ENCODE results near the gene SYT9. TPM values are rescaled to one million over a fixed set of nuclear protein-coding genes. Genes with fewer than 3 reads are reported as not detected.

SYT9 gene
- total RNA-seq, 1 experiment from 2014 or later, result not detected

DNA sequence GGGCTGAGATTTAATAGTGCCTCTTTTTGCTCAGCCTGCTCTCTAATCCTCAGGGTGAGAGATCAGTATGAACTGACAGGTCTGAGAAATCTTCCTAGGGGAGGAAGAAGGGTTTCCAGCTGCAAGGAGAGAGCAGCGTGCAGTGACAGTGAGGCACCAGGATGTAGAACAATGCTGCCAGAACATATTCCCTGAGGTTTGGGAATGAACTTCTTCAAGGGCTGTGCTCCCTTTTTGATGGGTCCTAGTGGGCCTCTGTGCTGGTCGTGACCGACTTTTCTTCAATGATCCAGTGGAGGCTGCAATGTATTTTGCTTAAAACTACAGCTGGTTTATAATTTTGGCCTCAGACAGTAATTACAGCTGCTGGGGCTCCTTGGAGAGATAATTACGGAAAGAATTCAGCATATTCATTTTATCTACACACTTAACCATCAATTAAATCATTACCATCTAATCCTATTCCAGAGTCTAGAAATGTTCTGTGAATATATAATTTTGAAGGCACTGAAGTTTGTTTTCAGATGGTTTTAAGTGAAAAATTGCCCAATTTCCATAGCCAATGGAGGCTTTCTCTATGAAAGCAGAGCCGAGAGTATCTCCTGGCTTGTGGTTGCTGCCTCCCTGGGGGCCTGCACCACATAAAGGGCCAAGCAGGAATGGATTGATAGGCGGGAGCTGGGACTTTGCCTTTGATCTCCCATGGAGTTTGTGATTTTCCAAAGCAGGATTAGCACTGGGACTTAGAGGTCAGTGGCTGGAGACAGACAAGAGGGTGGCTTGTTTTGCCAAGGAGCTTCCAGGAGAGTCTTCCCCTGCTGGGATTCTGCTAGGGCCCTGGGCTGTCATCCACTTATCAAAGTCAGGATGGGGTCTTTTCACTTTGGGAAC is 192.6 kb downstream of the SYT9 start:
- Mint-ChIP-seq H3K27ac (ENCODE audit: unreplicated experiment) (no peak overlapping the region), H3K36me3 (ENCODE audit: insufficient read depth, unreplicated experiment) (no peaks in the 10 kb centered on the region), H3K4me3 (ENCODE audit: low read depth, unreplicated experiment) (no peak overlapping the region), H3K27me3 (ENCODE audit: unreplicated experiment) (peaks cover 50% of the 10 kb centered on the region), H3K4me1 (ENCODE audit: low read depth, unreplicated experiment) (peaks cover 5% of the 10 kb centered on the region), H3K9me3 (ENCODE audit: low read depth, unreplicated experiment) (no peaks in the 10 kb centered on the region)
- intact Hi-C loops (cut with micrococcal nuclease; ENCODE audit: unreplicated experiment), result loop anchor here (10.0 kb wide), 1 partner anchor 220 kb away; no protein-coding TSS in a partner anchor
- TF ChIP-seq CTCF (IDR thresholded peaks at IDR 0.05; ENCODE audit: unreplicated experiment), result no peak
- BruUV-seq (replicated peaks), result no TSS peak
- CTCF ChIA-PET, result interaction anchor here (1.9 kb wide), 1 partner anchor 91 kb away, joined by 6 read pairs; no protein-coding TSS in a partner anchor
- no peak for DNase-seq

DNA sequence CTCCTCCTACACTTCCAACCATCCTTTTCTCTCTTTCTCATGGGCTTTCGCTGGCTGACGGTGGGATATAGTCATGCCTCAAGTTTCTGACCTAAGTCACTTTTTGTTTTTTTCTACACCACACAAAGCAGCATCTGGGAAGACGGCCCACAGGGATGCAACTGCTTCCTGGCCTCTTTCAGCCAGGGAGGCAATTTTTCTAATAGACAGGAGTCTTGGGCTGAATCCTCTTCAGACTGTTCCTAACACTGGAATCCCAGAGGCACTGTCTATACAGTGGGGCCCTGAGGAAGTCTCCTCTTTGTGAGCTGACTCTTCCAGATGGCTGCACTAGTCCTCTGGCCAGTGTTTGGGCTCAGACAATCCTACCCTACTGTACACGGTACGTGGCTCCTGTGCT is 193.9 kb downstream of the SYT9 start:
- H3K27ac Mint-ChIP-seq (ENCODE audit: unreplicated experiment), result no peak overlapping the region
- intact Hi-C loops (cut with micrococcal nuclease; ENCODE audit: unreplicated experiment), result loop anchor here (10.0 kb wide), 1 partner anchor 219 kb away; no protein-coding TSS in a partner anchor

DNA sequence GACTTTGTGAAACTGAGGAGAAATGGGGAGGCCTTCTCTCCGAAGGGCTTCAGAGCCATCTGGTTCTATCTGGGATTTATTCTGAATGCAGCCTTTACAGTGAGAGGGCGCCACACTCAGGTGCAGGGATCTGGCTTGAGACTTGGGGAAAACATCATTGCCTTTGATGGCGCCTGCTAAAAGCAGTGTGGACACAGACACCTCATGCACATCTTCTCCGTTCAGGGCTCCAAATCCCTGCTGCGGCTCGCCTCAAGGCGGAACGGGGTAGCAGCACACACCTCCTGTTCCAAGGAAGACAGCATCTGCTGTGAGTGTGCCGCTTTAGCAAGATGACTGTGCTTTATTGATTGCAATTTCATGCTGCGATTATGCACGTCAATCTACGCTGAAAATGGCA is 196.5 kb downstream of the SYT9 start:
- no TSS peak for BruUV-seq (replicated peaks)

More for the DNA sequence above, 193.9 kb downstream of the SYT9 start:
- Mint-ChIP-seq H3K36me3 (ENCODE audit: insufficient read depth, unreplicated experiment) (no peaks in the 10 kb centered on the region), H3K9me3 (ENCODE audit: low read depth, unreplicated experiment) (no peaks in the 10 kb centered on the region), H3K4me1 (ENCODE audit: low read depth, unreplicated experiment) (peaks cover 14% of the 10 kb centered on the region), H3K4me3 (ENCODE audit: low read depth, unreplicated experiment) (no peak overlapping the region), H3K27me3 (ENCODE audit: unreplicated experiment) (peaks cover 37% of the 10 kb centered on the region)
- no peak for DNase-seq
- no peak for TF ChIP-seq CTCF (IDR thresholded peaks at IDR 0.05; ENCODE audit: unreplicated experiment)
- CTCF ChIA-PET, result no interaction called here
- no TSS peak for BruUV-seq (replicated peaks)

More for the DNA sequence above, 196.5 kb downstream of the SYT9 start:
- H3K9me3 Mint-ChIP-seq (ENCODE audit: low read depth, unreplicated experiment), result no peaks in the 10 kb centered on the region
- no peak for DNase-seq
- CTCF ChIA-PET, result no interaction called here
- intact Hi-C loops (cut with micrococcal nuclease; ENCODE audit: unreplicated experiment), result loop anchor here (10.0 kb wide), 1 partner anchor 217 kb away; no protein-coding TSS in a partner anchor
- H3K4me3 Mint-ChIP-seq (ENCODE audit: low read depth, unreplicated experiment), result no peak overlapping the region
- H3K27ac Mint-ChIP-seq (ENCODE audit: unreplicated experiment), result no peak overlapping the region
- H3K4me1 Mint-ChIP-seq (ENCODE audit: low read depth, unreplicated experiment), result peaks cover 14% of the 10 kb centered on the region
- no peak for TF ChIP-seq CTCF (IDR thresholded peaks at IDR 0.05; ENCODE audit: unreplicated experiment)
- peaks cover 28% of the 10 kb centered on the region for H3K27me3 Mint-ChIP-seq (ENCODE audit: unreplicated experiment)
- H3K36me3 Mint-ChIP-seq (ENCODE audit: insufficient read depth, unreplicated experiment), result no peaks in the 10 kb centered on the region
